NCI-H774 (cell line): ENCODE results near the gene RUNX2.

ENCODE experiments used
- DNase-seq: peaks from one replicate; lab custom pipeline; 2025; lab: John Stamatoyannopoulos, UW

Gene RUNX2

DNA sequence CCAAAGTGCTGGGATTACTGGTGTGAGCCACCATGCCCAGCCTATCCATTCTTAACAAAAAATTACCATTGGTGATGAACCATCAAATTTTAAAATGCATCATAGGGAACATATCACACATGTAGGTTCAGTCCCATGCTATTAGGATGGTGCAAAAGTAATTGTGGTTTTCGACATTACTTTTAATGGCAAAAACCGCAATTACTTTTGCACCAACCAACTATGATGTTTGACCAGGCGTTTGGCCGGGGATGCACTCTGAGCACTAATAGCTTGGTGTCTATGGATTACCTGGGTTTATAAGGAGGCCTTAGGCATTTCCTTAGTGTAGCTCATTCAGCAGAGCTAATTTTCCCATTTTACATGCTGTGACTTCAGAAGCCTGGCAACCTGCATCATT, 296.1 kb downstream of the RUNX2 start:
- no peak for DNase-seq

DNA sequence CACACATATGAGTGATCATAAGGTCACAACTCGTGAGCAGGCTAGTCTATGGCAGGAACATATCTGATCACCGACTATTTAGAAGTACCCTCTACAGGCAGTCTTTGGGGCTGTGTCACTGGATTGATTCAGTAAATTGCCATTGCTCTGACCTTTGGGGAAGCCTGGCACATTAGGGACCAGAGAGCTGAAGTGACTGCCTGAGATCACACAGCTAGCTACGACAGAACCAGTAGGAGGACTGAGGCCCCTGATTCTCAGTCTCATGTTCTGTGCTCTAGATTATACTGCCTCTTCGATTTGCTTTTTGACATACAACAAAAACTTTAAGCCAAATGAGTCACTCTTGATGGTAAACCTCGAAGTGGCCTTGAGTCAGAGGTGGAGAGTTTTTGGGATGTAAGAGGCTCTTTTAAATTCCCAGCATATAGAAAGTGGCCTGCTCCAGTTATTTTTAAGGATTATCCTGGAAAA, 297.1 kb downstream of the RUNX2 start:
- DNase-seq: no peak

DNA sequence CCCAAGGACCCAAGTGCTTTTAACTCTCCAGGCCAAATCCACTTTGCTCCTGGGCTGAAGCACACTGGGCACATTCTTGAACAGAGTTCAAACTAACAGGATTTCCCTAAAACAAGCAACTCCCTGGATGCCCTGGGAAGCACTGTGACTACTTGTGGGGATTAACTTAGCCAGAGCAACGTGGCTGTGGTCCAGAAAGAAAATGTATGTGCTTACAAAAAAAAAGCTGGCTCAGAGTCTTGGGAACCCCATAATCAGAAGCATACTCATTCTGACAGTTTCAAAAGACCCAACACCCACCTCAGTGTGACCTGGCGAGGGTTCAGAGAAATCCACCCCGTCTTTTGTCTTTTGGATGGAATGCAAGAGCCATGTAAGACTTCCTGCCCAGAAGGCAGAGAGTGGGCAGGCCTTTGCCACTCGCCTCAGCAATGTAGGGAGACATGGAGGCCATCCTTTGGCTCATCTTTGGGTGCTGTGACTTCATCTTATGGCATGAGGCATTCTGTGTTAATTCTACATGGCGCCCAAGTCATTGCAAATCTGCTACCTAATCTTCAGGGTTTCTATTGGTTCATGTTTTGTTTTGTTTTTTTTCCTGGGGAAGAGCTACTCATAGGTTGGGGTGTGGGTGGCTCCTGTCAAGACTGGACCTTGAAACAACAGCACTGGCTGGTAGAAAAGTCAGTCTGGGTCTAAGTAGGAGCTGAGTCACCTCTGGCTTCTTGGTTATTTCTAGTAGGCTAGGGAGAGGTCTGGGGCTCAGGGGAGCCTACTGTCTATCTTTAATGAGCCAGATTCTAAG, 298.2 kb downstream of the RUNX2 start:
- no peak for DNase-seq

DNA sequence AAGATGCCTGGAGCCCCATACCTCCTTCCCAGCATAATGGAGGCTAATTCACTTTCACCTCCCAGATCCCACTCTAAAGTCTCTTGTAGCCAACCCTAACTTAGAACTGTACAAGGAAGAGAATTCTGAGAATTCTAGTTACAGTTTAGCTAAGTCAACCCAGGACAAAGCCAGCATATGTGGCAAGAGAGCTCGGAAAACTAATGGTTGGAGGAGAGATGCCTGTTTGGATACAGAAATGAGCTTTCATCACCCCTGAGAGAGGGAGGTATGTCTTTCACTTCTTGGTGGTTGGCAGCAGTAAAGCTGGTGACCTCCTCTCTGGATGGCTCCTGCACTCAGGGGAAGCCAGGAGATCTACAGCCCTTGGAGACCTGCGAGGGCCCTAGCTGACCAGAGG, 302.2 kb downstream of the RUNX2 start:
- DNase-seq: no peak

DNA sequence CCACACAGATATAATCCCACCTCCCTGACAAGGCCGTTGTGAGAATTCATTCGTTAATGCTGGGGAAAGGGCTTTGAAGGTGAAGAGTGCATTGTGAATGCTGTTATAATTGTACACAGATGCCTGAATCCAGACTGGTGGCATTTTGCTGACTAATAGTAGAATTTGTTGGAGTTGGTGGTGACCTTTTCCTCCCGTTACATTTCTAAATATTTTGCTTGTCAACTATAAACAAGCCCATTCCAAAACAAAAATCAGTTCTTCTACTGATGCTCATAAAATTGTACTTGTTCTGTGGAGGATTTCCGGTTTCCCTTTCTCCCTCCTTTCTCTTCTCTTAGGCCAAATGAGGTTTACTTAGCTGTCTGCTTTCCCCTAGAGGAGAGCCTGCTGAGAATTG, 302.7 kb downstream of the RUNX2 start:
- no peak for DNase-seq

DNA sequence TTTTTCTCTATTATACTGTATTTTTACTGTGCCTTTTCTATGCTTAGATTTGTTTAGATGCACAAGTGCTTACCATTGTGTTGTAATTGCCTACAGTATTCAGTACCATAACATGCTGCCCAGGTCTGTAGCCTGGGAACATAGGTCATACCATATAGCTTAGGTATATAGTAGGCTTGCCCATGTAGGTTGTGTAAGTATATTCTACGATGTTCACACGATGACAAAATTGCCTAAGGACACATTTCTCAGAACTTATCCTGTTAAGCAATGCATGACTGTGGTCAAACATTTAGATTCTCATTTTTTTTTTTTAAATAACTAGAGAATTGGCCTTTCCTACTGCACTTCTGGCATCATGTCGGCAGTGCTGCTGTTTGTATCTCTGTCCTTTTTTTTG, 303.3 kb downstream of the RUNX2 start:
- DNase-seq: no peak

DNA sequence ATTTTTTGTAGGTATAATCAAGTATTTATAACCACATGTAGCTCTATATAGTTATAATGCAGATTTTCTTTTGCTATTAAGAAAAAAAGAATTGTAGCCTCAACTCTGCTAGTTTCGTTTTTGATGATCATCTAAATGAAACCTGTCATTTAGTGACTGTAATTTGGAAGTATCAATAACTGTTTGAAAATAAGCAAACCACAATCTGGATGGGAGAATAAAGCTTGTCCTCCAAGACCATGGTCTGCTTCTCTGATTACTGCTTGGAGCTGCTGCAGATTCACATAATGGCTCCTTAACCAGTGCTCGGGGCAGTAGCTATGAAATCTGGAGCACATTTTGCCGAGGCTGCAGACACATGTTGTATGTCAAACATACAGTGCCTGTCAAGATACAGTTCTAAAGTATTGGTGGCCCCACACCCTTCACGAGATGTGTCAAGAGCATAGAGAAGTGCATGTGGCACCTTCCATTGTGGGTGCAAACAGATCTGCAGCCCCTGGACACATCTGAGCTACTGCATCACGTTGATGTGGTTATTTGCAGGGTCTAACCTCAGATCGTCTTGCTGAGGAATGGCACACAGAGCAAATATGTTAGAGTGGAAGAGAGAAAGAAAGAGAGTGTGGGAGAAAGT, 305.3 kb downstream of the RUNX2 start:
- DNase-seq: no peak

DNA sequence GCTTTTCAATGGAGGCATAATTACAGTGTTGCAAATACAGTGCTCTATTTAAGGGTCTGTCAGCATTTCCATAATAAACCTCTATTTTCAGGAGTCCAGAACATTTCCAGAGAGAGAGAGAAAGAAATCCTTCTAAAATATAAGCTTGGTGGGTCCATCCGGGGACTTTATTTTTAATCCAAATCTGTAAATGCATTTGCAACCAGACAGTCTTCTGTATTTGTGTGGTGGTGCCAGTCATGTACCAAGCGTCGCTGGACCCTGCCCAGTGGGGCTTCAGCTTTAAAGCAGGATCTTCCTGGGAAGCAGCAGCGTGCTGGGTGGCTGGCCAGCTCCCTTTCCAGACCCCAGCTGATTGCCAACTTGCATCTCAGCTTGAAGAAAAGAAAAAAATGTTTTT, 306.1 kb downstream of the RUNX2 start:
- no peak for DNase-seq

DNA sequence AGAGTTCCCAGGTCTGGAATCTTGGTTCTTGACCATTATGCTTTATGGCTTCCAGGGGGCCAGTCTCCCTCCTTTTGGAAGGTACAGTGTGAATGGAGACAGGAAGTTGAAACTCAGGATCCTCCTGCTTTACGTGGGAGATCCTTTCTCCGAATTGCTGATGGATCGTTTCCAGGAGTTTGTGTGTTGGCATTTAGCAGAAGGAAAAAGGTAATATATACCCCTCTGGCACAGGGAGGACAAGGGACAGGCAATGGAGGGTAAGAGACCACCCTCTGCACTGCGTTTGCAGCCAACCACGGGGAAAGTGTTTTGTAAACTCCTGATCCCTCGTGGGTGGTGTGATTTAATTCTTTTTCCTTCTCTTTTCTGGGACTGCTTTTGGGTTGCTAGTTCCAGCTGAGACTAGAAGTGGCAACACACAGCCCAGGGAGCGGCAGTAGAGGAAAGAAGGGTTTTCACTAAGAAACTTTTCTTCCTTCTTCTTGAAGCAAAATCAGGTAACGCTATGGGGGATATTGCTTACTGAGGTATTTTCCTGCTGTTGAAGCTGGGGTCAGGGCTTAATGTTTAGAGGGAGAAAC, 307.2 kb downstream of the RUNX2 start:
- no peak for DNase-seq

DNA sequence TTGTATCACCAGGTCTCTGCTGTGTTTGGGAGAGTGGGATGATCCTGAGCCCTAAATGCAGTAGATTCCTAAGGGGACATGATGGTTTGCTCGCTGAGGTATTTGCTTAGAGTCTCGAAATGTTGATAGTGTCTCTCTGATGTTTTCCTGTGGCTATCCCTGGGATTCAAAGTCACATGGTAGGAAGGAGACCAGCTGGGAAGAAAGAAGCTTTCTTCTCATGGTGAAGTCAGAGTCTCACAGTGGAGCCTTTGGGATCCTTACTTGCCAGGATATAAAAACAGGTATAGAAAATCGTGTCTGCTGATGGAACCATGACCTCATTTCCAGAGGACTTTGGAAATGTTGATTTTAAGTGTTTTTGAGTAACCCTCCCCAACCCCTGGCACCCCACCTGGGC, 308.9 kb downstream of the RUNX2 start:
- DNase-seq: no peak

DNA sequence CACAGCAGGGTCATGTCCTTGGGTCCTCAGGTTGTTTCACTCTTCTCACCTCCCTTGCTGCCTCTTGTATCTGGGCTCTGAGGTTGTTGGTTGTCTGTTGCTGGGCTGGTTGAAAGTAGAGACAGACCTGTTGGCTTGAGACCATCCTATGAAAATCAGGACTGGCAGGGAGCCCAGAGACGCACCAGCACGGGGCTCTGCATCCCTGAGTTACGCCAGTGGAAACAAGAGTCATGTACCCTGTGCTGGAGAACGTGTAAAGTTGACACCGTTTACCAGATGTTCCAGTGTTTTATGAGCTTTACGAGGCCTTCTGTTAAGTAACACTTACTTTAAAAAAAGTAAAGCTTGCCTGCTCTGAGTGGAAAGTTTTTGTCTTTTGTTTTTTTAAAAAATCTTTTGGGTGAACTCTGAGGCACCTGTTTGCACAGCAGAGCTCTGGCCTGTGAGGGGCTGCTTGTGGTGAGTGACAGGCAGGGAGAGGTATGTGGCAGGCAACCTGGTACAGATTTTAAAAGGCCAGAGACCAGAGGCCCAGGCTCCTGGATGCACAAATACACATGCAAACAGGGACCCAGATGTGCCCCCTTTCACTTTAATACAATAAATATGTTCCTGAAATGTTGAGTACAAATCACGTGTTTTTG, 309.6 kb downstream of the RUNX2 start:
- no peak for DNase-seq

DNA sequence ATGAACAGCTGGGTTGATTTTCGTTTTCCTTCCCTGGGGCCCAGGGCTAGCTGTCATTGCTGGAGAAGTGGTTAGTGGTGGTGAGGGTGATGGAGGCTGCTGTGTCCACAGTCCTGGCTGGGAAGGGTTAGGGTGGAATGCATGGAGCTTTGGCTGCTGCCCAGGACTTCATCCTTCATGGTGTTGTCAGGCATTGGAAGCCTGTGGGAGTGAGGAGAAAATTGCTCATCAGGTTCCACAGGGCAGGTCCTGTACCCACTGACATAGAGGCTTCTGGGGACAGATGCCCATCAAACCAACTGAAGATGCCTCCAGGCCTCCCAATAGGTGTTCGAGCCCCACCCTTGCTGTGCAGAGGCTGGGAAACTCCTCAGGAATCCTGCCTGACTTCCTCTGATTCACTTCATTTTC, 312.0 kb downstream of the RUNX2 start:
- no peak for DNase-seq

DNA sequence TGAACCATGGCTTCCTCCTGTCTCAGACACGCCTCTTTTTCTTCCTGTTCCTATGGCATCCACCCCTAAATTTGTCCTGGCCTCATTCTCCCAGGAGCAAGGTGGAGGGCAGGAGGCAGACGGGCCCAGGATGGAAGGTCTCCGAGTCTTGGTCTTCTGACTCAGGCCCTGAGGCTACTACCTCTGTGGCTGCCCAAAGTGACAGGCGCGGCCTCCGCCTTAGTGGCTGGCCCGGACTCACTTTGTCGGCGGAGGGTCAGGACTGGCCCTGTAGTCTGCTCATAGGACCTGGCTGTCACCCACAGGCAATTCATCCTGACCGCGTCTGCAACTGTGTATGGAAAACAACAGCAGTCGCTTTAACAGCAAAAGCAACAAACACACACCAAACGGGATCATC, 312.7 kb downstream of the RUNX2 start:
- DNase-seq: no peak

DNA sequence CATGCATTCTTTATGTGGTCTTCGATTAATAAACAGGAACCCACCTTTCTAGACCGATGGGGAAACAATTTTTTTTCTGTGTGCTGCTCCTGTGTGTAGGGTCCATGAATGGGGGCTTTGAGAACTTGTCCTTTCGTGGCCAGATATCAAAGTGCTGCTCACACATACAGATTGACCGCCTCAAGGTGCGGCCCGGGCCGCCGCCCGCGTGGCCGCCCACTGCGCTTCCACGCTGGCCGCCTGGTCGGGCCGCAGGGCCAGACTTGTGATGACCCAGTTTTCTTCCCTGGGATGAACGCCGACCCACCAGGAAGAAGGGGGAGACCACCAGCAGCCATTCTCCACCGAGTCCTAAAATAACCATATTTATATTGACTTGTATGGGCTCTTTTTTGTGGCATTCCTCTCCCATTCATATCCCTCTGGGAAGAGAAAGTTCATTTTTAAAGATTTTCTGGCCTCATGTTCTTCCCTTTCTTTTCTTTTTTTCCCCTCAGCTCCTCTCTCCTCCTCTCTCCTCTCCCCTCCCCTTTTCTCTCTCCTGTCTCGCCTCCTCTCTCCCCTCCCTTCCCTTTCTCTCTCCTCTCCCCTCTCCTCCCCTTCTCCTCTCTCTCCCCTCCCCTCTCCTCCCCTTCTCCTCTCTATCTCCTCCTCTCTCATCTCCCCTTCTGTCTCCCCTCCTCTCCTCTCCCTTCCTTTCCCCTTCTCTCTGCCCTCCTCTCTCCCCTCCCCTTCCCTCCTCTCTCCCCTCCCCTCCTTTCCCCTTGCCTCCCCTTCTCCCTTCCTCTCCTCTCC, 314.4 kb downstream of the RUNX2 start:
- no peak for DNase-seq

DNA sequence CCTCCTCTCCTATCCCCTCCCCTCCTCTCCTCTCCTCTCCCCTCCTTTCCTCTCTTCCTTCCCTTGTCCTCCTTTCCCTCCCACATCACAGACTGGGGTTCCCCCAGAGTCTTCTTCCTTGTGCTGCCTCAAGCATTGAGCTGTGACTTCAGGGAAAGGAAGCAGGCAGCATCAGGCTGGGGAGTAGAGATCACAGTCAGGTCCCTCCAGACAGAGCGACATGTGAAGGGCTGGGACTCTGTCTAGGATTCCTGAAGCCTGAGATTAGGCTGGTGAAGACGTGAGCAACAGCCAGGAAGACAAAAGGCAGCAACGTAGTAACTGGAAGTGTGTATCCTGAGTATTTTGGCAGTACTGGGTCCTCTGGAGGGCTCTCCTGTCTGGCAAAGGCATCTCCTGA, 315.0 kb downstream of the RUNX2 start:
- no peak for DNase-seq

DNA sequence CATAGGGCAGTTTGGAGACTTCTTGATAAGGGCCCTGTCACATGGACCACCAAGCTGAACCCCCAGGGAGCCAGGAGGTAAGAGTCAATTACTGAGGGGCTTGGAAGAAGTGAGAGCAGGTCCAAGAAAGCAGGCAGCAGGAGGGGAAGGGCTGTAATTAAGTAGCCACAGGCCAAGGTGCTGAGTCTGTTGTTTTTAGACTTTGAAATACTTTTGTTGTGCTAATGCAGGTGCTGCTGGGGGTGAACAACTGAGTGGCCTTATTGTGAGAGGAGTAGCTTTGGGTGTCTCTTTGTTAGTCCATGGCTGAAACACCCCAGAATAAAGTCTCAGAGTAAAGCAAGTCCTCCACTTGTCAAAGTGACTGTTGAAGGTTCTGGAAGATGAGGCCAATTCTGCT, 316.6 kb downstream of the RUNX2 start:
- no peak for DNase-seq

DNA sequence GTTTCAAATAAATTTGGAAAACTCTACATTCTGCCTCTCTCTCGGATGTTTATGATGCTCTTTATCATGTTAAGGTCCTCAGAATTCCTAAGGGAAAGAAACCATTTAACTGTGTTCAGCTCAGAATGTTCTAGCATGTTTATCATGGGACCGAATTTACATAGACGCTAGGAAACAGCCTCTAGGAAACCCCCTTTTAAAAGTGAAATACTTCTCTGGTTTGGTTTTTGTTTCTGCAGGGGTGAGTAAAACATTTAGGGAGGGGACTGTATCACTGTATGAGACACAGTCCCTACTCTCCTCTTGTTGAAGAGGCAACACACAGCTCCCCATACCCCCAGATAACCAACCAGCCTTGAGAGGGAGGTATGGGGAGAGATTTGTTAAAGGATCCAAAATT, 317.2 kb downstream of the RUNX2 start:
- DNase-seq: no peak

DNA sequence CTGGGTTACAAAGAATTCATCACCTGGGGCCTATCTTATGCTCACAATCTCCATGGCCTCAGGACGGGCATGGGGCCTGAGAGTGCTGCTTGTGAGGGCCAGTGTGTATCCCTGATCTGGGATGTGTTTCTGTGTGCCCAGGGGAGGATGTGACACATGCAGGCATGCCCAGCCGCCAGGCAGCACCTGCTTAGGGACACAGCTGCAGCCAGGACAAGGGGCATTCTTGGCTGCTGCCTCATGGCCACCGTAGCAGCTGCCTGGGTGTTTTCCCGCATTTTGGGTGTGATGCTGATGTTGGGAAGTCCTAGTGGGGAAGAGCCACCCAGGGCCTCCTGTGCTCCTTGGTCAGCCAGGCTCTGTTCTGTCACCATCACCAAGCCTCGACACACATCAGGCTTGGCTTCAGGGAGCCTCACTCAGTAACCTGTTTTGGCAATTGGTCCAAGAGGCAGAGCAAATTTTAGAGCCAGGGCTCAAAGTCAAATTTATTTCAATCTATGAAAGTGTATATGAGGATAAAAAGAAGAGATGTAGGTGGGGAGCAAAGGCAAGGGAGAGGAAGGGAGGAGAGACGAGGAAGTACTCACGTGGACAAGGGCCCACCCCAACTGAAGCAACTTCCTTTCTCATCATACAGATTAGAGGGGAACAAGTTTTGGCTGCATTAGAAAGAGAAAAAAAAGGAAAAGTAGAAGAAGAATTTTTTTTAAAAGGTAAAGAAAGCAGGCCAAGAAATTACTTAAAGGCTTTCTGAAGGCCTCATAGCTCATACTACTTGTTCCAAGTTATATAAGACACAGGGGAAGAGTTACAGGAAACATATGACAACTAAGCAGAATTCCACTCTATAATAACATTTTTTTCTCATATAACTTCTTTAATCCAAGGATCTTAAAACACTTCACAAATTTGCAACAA, 319.5 kb downstream of the RUNX2 start:
- no peak for DNase-seq

DNA sequence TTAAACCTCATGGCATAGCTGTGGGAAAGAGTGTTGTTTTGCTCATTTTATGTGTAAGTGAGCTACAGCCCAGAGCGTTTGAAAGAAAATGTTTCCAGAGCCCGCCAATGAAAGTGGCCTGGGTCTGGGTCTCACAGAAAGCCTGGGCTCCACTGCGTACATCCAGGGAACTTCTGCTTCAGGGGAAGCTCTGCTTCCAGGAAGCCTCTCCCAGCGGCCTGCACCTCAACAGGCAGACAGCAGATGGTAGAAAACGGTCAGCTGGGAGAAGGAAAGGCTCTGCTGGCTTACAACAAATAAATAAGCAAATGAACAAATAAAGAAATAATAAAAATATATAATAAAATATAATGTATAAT, 320.1 kb downstream of the RUNX2 start:
- DNase-seq: no peak

DNA sequence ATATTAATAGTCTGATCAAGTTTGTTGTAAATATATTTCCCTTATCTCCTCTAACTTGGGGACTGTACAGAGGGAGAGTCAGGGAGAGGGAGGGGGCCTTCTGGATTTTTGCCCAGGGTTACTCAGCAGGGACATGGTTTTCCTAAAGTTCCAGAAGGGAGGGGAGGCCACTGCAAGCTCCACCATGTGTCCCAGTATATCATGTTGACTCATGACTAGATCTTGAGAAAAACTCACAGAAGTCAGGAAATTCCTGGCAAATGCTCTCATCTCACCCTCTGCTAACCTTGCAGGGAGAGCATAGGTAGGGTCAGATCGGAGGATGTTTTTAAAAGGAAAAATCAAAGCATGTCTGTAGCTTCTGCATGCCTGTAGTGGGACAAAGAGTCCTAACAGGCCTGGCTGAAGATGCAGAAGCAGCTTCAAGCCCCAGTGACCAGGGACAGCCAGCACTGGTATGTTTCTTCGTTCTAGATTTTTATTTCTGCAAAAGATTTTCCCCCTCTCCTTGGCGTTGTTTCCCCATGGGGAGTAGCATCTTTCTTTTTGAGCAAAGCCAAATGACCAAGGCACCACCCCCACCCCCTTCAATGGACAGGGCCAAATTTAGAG, 322.5 kb downstream of the RUNX2 start:
- DNase-seq: no peak

DNA sequence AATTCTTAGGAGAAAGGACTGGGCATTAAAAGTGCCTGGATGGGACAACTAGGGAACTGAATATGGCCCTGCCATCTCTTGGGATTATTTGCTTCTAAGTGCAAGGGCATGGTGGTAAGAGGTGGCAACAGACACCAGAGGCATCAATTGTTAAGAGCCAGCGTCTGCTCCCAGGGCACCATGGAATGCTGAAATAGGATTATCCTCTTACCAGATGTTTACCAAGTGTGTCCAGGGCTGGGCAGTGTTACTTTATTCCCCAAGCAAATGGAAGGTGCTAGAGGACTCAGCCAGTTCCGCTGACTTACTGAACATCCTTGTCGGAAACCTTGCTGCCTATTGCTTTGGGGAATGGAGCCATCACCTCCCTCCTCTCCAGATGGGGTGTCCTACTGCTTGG, 323.2 kb downstream of the RUNX2 start:
- no peak for DNase-seq
